HG02885 (cell line): ENCODE data around the gene PSD.
"Not testable (repeated sequence)": the region's sequence is repeated elsewhere in the genome, so short reads cannot be mapped to it uniquely, and the experiment has no call there.

ENCODE experiments used
- ATAC-seq: cut with Tn5 transposase; IDR thresholded peaks from one replicate; pipeline ENCODE4 v1.9.1; 2021; ENCODE audit warnings: mild to moderate bottlenecking; ENCODE audit not compliant: unreplicated experiment, poor library complexity

The PSD gene

GRCh38 chr10:102418622-102419268 lies at the start of gene PSD:
Gene PSD, minus strand, starts transcription at chr10:102418785. Its CDS starts 1,747 bp downstream, at chr10:102417038.
- no peak for ATAC-seq

GRCh38 chr10:102467971-102468438 lies 49.4 kb upstream of the PSD start:
- ATAC-seq: no peak

- ATAC-seq: no peak
These were observed 48.7 kb upstream of the PSD start for GRCh38 chr10:102467318-102467717.

- no peak for ATAC-seq
These were observed 46.9 kb upstream of the PSD start for GRCh38 chr10:102465466-102465865.

- no peak for ATAC-seq
These were observed 45.4 kb upstream of the PSD start for GRCh38 chr10:102463983-102464382.

- ATAC-seq: no peak
These were observed 44.0 kb upstream of the PSD start for GRCh38 chr10:102462512-102463054.

- peak; percentile 91 for ATAC-seq
These were observed 42.8 kb upstream of the PSD start for GRCh38 chr10:102461187-102462054.

GRCh38 chr10:102460836-102461186 lies 42.2 kb upstream of the PSD start:
- ATAC-seq: peak; percentile 28

- no peak for ATAC-seq
These were observed 40.1 kb upstream of the PSD start for GRCh38 chr10:102458656-102459055.

- no peak for ATAC-seq
These were observed 39.1 kb upstream of the PSD start for GRCh38 chr10:102457591-102458150.

GRCh38 chr10:102455893-102456471 lies 37.4 kb upstream of the PSD start:
- ATAC-seq: no peak

- not testable (repeated sequence) for ATAC-seq
These were observed 36.3 kb upstream of the PSD start for GRCh38 chr10:102454662-102455487.

- no peak for ATAC-seq
These were observed 34.9 kb upstream of the PSD start for GRCh38 chr10:102453502-102453901.

GRCh38 chr10:102452672-102453340 lies 34.2 kb upstream of the PSD start:
- ATAC-seq: no peak

- no peak for ATAC-seq
These were observed 32.8 kb upstream of the PSD start, which contains the start of gene C10orf95 for GRCh38 chr10:102451105-102451969. Gene C10orf95, minus strand, starts transcription at chr10:102451543. Its CDS starts 450 bp downstream, at chr10:102451093.

- peak; percentile 79 for ATAC-seq
These were observed 32.0 kb upstream of the PSD start for GRCh38 chr10:102450374-102451104.

- peak; percentile 3 for ATAC-seq
These were observed 31.5 kb upstream of the PSD start for GRCh38 chr10:102450124-102450373.
